Activated T-cell treated with anti-CD3 and anti-CD28 coated beads for 1 hour (primary cell): ENCODE data around the gene NTN4.
"Not testable (repeated sequence)": the region's sequence is repeated elsewhere in the genome, so short reads cannot be mapped to it uniquely, and the experiment has no call there.

ENCODE experiments used
- DNase-seq: peaks from one replicate; pipeline ENCODE4 v3.0.0-alpha.2; 2020; ENCODE audit warnings: low read depth

The NTN4 gene

DNA sequence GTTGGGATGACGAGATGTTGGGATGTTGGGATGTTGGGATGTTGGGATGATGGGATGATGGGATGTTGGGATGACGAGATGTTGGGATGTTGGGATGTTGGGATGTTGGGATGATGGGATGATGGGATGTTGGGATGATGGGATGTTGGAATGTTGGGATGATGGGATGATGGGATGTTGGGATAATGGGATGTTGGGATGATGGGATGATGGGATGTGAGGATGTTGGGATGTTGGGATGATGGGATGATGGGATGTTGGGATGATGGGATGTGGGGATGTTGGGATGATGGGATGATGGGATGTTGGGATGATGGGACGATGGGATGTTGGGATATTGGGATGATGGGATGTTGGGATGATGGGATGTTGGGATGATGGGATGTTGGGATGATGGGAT is 135.9 kb downstream of the NTN4 start:
- DNase-seq = not testable (repeated sequence)

DNA sequence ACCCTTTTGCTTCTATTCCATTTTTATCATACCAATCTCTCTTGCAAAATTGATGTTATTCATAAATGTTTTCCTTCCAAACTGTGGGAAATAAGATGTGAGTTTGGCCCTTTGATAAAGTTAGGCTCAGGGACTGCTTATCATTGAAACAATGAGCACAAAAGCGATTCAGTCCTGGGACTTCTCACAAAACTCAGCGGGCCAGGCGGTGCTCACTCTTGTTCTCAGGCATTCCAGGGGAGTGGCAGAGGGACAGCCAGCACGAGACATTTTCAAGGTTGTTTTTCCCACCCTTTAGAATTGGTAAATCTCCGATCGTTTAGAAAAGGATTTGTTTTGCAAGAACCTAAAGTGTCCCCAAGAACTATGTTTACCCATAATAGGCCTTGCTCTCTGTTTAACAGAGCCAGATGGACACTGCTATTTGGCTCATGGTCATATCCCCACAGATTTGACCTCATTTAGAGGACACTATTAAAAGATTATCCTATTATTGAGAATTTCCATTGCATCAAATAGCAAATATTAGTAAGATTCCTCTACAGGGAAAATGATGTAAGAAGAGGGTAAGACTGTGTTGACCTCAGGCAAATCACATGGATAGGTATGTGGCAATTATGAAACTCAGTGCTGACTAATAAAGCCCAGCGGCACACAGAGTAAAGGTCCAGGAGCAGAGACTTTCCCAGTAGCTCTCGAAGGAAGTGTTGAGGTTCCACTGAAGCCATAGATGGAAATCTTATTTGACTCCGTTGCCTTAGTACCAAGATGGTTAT is 136.6 kb downstream of the NTN4 start:
- DNase-seq = no peak

DNA sequence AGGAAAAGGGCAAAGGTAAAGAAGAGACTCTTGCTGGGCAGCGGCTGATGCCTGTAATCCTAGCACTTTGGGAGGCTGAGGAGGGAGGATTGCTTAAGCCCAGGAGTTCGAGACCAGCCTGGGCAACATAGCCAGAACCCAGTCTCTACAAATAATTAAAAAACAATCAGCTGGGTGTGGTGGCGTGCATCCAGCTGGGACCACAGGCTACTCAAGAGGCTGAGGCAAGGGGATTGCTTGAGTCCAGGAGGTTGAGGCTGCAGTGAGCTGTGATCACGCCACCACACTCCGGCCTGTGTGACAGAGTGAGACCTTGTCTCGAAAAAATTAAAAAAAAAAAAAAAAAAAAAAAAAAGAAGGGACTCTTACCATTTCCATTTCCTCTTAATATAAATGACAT is 138.9 kb downstream of the NTN4 start:
- DNase-seq = no peak

DNA sequence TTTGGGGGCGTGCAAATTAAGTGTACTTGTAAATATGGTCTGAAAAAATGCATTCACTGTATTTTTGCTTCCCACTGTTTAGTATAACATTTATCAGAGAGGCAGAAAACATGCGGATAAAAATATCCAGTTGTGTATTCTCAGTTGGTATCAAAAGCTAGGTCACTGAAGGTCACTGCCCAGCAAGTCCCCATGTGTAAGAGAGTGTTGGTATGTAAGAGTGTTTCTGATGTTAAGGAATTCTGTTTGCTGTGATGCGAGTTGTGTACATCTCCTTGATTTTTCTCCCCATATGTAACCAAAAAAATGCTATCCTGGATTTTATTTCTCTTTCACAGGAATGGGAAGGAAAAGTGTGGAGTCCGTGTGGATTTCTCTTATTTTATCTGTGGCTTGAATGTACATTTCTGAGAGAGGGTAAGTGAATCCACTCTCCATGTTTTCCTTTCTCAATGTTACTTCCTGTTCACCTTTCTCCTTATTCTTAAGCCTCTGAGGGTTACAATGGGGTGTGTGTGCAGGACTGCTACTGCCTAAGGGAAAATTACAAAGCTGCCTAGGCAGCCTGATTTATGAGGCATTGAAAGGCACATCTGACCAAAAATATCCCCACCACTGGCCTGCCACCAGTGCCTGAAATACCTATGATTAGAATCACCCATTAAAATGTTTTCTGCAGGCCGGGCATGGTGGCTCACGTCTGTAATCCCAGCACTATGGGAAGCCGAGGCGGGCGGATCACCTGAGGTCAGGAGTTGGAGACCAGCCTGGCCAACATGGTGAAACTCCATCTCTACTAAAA is 141.4 kb downstream of the NTN4 start:
- DNase-seq = no peak

DNA sequence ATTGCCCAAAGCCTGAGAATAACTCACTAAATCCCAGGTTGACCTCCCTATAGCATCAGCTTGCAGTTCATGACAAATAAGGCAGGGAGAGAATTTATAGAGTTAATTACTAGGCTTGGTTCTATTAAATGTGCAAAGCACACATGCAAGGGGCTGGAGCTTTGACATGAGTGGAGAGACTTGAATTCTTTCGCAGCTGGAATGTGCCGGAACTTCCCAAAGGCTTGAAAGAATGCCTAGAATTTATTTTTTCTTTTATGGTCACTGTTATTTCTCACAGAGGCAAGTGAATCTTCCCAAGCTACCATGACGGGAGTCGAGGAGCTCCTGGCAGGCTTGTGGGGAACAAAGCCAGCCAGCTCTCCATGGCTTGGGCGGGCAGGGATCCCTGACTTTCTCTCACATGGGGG is 143.8 kb downstream of the NTN4 start:
- DNase-seq = no peak

DNA sequence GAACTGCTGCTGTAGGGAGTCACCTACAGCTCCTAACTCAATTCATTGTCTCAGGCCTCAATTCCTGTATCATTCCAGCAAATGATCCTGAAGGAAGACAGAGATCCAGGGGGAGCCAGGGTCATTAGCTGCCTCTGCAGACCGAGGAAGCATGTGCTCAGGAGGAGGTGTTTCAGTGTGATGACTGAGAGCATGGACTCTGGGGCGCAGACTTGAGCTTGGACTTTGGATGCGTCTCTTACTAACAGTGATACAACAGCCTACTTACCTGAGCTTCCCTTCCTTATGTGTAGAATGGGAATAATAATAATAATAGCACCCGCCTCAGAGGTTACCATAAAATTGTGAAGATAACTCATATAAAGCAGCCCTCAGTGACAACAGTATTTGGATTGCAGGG is 147.3 kb downstream of the NTN4 start:
- no peak for DNase-seq

DNA sequence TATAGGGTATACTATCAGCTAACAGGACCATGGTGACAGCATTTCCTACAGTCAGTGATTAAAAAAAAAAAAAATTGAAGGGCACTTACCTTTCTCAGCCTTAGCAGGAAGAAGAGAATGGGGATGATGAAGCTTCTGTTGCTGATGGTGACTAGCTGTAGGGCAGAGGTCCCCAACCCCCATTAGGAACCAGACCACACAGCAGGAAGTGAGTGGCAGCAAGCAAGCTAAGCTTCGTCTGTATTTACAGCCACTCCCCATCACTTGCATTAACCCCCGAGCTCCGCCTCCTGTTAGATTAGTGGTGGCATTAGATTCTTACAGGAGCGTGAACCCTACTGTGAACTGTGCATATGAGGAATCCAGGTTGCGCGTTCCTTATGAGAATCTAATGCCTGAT is 148.0 kb downstream of the NTN4 start:
- no peak for DNase-seq

DNA sequence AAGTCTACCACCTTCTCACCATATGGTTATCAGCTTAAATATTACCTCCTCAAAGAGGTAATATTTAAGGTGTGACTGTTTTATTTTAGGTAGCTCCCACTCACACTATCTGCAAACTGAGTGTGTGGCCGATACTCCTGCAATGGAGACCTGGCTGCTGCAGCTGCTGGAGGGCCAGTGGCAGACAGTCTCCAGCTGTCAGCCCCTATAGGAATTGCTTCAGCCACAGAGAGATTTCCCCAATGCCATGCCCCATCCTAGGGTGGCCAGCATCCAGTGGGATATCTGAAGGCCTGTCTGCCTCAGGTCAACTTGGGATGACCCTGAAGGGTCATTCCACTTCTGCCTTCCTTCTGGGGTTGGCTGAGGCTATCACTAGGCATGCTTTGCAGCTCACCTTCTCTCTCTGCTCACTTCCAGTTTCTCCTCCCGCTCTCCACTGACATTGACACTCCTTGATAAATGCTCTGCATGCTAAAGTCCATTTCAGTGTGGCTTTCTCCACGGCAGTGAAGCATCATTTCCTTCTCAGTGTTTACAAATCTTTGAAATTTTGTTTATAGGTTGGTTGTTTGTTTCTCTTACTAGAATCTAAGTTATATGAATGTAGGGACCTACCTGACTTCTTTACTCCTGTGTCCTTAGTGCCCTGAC is 149.1 kb downstream of the NTN4 start:
- DNase-seq = no peak

DNA sequence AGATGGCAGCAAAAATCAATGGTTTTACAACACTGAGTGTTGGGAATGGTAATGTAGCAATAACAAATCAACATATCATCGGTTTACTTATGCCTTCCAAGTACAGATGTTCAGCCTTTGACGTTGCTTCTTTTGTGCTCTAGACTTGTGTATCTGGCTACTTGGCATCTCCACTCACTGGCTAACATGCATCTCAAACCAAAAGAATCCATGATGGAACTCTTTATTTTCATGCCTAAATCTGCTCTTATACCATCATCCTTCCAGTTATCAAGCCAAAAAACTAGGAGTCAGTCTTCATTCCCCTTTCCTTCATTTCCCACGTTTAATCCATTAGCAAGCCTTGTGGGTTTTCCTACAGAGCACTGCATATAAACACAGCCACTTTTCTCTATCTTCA is 150.0 kb downstream of the NTN4 start:
- DNase-seq = no peak

DNA sequence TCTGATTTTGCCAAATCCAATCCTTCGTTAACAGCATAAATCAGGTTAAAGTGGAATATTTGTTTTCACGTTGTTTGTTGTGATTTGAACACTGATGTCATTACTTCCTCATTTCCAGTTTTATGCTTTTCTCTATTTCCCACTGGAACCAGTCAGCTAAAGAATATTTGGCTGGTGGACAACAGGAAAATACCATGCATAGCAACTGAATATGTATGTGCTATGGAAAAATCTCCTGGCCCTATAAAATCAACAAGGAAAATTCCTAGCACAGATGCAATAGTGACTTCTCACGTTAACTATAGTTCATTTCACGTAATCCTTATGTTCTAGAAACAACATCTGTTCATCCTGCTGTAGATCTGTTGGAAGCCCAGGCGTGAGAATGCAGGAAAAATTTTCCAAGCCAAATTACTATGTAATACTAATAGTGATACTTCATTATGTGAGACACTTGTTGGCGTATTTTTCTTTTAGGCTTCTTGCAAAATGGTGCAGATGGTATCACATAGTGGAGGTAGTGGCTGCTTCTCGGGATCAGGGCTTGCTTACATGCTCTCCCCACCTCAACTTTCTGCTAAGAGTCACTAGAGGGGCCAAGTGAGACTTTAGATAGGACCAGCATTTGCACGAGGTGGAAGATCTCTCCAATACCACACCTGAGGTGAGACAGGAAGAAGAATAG is 153.0 kb downstream of the NTN4 start:
- DNase-seq = no peak

DNA sequence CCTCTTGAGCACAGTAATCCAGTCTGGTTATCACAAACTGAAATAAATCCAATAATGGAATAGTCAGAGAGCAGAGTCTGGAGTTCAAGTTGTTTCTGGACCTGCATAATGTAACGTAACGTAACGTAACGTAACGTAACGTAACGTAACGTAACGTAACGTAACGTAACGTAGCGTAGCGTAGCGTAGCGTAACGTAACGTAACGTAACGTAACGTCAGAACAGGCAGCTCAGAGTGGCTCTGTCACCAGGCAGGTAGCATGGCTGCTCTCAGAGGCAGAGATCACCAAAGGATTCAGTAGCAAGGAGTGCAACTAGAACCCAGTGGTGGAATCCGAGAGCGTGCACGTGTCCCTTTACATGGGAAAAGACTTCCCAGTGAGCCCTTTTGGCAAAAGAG is 153.6 kb downstream of the NTN4 start:
- no peak for DNase-seq

DNA sequence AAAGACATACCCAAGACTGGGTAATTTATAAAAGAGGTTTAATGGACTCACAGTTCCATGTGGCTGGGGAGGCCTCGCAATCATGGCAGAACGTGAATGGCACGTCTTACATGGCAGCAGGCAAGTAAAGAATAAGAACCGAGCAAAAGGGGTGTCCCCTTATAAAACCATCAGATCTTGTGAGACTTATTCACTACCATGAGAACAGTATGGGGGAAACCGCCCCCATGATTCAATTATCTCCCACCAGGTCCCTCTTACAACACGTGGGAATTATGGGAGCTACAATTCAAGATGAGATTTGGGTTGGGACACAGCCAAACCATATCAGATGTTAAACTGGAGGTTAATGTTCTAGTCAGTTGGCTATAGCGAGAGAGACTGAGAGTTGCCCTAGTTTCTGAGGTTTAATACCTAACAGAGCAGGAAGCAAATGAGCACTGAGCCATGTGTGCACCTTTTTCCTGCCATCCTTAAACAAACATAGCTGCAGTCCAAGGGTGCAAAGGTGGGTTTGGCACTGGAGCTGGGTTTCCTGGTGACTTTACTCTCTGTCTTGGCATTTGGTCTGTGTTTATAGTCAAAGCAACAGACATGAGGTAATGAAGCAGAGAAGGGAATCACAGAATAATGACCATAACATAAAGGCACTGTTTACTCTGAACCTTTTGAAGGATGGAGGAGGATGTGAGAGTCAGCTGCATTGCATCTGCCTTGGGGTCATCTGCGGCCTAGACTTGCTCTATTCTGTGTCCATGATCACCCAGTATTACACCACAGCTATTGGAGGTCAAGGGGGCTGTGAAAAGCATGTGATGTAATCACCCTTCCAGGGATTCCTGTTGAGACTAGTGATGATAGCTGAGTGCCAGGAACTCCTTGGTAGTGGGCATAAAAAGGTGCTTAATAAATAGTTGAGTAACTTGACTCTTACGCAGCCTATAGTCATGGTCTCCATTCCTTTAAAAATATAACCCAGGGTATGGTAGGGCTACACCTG is 155.6 kb downstream of the NTN4 start:
- no peak for DNase-seq

DNA sequence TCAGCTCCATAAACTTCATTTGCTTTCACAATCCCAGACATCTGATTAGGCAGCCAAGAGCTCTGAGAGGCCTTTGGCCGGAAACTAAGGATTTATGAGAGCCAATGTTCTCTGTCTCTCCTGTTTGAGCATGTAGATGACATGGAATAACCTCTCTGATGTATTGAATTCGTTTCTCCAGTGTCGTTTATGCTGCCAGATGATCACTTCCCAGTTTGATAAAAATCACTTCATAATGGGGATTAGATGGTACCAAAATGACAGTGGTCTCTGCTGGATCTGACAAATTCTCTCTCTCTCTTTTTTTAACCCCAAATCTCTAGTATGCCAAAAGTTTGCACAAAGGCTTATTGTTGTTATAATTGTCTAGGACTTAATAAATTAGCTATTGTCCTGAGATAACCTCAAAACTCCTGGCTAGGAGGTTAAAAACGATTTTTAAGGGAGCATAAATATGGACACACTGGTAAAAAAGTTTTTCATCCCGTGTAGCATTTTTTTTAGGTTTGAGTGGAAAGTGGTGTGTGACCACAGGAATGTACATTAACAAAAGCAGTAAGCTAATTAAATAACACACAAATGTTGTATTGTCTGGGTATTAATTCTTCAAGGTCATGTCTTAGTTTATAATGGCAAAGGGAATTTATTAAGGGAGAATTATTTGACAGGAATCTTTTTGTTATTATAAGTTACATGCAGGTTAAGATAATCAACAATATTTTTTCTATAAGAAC is 156.7 kb downstream of the NTN4 start:
- DNase-seq = no peak

DNA sequence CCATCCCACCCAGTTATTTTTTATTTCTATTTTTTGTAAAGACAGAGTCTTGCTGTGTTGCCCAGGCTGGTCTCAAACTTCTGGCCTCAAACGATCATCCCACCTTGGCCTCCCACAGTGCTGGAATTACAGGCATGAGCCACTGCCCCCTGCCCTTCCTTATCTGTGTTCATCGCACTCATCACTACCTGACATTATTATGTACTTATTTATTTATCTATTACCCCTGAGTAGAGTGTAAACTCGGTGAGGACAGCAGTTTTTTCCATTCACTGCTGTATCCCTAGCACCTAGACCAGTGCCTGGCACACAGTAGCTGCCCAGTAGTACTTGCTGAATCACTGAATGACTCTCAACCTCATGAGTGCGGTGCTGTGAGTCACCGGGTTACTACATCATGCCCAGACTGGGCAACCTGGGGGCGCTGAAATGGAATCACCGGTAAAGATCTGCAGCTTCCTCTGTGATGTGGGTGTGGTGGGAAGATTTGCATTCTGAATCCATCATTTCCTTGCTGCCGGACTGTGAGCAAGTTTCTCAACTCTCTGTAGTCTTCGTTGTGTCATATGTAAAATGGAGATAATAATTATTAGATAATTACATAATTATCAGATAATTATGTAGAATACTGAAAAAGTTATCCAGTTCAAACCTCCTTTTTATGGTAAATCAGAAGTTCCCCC is 157.4 kb downstream of the NTN4 start:
- DNase-seq = no peak

DNA sequence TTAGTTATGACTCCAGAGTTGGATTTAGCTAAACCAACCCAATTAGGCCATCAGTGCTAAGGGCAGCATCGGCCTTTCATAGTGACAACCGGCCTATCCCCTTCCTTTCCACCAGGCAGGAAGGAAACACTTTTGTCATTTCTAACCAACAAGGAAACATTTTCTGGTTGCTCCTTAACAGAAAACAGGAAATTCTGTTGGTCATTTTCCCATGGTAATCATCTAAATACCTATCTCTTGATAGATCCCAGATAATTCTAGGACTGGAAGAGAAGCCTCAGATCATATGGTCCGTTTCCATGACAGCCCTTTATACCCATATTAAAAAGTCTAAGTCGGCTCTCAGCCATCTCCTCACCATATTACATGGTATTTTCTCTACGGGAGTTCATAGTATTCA is 160.1 kb downstream of the NTN4 start:
- DNase-seq = no peak

DNA sequence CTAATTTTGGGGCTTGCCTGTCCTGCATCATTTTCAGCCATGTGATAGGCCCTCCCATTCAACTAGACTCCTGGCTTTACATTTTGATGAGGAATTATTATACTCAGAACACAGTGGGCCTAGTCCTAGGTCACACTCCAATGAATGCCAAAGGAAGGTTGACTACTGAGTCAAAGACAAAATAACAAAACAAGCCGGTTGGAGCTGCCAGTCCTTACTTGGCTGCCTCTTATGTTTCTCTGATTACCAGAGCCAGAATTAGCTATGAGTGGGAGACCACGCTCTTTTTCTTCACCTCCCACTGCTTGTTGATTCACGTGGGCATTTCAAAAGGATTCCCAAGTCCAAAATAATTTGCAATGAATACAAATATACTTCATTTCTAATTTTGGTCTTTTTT is 161.2 kb downstream of the NTN4 start:
- no peak for DNase-seq

DNA sequence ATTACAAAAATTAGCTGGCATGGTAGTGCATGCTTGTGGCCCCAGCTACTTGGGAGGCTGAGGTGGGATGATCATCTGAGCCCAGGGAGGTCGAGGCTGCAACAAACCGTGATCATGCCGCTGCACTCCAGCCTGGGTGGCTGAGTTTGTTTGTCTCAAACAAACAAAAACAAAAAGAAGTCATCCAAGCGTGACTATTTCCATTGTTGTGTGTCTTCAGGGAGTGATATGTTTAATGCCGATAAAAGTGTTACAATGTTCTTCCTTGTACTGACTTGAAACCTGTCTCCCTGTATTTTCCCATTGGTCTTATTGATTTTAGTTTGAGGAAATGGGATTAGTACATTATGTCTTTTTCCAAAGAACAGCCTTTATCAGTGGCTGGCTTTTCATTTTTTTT is 163.7 kb downstream of the NTN4 start:
- DNase-seq = no peak

DNA sequence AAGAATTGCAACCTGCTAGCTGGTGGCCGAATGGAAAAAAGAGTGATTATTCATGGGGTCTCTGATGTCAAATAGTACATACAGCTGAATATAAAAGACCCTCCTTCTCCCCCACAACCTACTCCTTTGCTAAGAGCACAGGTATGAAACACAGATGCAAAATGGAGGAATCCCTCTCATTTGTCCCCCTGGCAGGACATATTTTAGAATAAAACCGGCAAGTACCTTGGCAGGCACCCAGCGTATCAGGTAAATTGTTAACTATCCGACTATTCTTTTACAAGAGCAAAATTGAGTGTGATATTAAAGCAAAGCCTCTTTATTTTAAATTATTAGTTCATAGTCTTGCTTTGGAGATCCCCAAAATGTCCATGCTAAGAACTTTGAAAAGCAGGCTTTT is 165.6 kb downstream of the NTN4 start:
- DNase-seq = no peak

DNA sequence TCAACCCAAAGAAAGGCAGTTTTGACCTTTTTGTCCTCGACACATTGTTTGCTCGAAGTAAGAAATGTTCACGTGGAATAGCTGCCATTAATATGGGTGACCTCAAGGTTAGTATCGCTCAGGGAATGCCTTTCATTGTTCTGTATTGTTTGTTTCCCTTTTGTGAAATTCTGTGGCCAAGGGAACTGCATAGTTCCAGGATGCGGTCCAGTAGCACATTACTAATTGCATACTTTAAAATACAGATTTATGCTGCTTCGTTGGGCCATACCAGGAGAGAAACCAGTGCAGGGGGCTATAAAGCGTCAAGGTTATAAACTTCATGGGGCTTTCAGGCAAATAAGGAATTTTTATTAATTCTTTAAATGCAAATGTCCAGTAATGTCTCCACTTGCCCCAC is 166.0 kb downstream of the NTN4 start:
- DNase-seq = no peak

DNA sequence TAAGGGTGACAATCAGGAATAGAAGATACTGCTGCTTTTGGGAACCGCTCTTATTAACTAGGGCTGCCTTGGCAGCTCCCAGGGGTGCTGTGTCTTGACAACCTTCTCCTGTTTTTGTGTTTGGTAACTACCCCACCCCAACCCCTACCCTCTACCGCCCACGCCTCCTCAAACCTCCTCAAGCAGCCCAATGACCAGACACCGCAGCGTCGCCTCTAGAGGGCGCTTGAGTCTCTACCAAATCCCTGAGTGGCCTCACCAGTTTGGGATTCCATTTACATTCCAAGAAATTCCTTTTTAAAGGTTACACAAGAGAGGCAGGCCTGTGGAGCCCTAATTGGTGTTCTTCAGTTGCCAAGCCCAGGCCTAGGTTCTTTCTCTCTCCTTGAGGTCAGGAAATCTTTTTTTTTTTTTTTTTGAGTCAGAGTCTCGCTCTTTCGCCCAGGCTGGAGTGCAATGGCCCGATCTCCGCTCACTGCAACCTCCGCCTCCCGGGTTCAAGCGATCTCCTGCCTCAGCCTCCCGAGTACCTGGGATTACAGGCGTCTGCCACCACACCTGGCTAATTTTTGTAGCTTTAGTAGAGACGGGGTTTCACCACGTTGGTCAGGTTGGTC is 166.9 kb downstream of the NTN4 start:
- no peak for DNase-seq
